Activated B cell treated with CpG ODN at 0.5 μM for 24 hours (primary cell): ENCODE measurements around the gene NAPB. TPM values are rescaled to one million over a fixed set of nuclear protein-coding genes. Genes with fewer than 3 reads are reported as not detected.
A peak's percentile ranks its signal among the peaks of the same experiment; 100 is the strongest.

ENCODE experiments used
- ATAC-seq: fragments of 200-7000 bp; cut with Tn5 transposase; one replicate; pipeline ENCODE4 v1.10.0; 2021; ENCODE audit warnings: low read depth, mild to moderate bottlenecking, moderate library complexity
- CTCF ChIA-PET: fragments of 350-600 bp; sonication (Branson Sonifier 250); formaldehyde crosslinking; loops from one replicate; lab custom pipeline; 2021; ENCODE audit warnings: antibody characterized with exemption; lab: Charles Lee
- POLR2A ChIA-PET: fragments of 350-600 bp; sonication (Branson Sonifier 250); formaldehyde crosslinking; loops from one replicate; lab custom pipeline; 2021; ENCODE audit warnings: antibody characterized with exemption; lab: Charles Lee
- DNase-seq: peaks from one replicate; pipeline ENCODE4 v3.0.0; 2022
- H3K27ac Mint-ChIP-seq: one replicate; pipeline ENCODE4 v1.8.0; 2020; ENCODE audit warnings: mixed read lengths
- H3K27me3 Mint-ChIP-seq: one replicate; pipeline ENCODE4 v1.8.0; 2021; ENCODE audit warnings: mixed read lengths
- H3K36me3 Mint-ChIP-seq: one replicate; pipeline ENCODE4 v1.8.0; 2021; ENCODE audit warnings: low read depth, mixed read lengths
- H3K4me1 Mint-ChIP-seq: one replicate; pipeline ENCODE4 v1.8.0; 2021; ENCODE audit warnings: mixed read lengths
- H3K4me3 Mint-ChIP-seq: one replicate; pipeline ENCODE4 v1.8.0; 2020; ENCODE audit warnings: mild to moderate bottlenecking, mixed read lengths
- H3K9me3 Mint-ChIP-seq: one replicate; pipeline ENCODE4 v1.8.0; 2020; ENCODE audit warnings: mixed read lengths
- CTCF ChIP-seq: fragments of 200-600 bp; IDR thresholded peaks from one replicate; pipeline ENCODE4 v1.8.0; 2022; ENCODE audit warnings: antibody characterized with exemption, mild to moderate bottlenecking
- intact Hi-C: fragments of 100-400 bp; cut with micrococcal nuclease; formaldehyde crosslinking; loops from one replicate; pipeline ENCODE4 v1.15.1; 2024
- total RNA-seq: library from RNA; stranded (reverse); gene quantifications from 2 replicates; pipeline ENCODE4 v1.2.3, GENCODE V29; 2022

Gene NAPB
- total RNA-seq, 1 donor from 2014 or later: 7.8 TPM

- no peak for DNase-seq
- intact Hi-C loops: loop anchor here (1.0 to 5.0 kb wide), 2 partner anchors 95 to 1108 kb away; partner anchors contain the start of gene NXT1
- Mint-ChIP-seq H3K9me3 (no peaks in the 10 kb centered on the region), H3K4me1 (no peaks in the 10 kb centered on the region), H3K27me3 (peaks cover 2% of the 10 kb centered on the region), H3K36me3 (no peaks in the 10 kb centered on the region), H3K4me3 (no peak overlapping the region), H3K27ac (no peak overlapping the region)
- POLR2A ChIA-PET: no interaction called here
- ATAC-seq: no peak
- CTCF ChIA-PET: interaction anchor here (0.7 to 1.4 kb wide), 2 partner anchors 752 to 754 kb away, joined by 3 to 9 read pairs; no protein-coding TSS in a partner anchor
- no peak for TF ChIP-seq CTCF
These were observed 24.4 kb upstream of the NAPB start for GRCh38 chr20:23445596-23446217.

DNA sequence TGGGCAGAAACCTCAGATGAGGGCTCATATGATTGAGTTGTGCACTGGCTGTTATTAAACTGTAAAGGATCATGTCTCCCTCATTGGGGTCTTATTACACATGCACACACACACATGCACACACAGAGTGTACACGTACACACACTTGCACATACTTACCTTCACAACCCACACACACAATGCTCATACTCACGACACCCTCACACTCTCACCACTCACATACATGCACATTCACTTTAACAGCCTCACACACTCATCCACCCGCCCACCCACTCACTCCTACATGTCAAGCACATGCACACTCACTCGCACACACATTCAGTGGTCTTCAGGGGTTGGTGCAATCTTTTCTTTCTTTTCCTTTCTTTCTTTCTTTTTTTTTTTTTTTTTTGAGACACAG is 23.6 kb upstream of the NAPB start:
- ChIA-PET POLR2A (no interaction called here), CTCF (interaction anchor here (0.7 to 1.5 kb wide), 3 partner anchors 24 to 753 kb away, joined by 3 to 9 read pairs (median 4); partner anchors contain the start of gene NAPB)
- intact Hi-C loops: loop anchor here (5.0 kb wide), 2 partner anchors 552 to 1108 kb away; no protein-coding TSS in a partner anchor
- no peaks in the 10 kb centered on the region for H3K36me3 Mint-ChIP-seq
- TF ChIP-seq CTCF: no peak
- H3K9me3 Mint-ChIP-seq: no peaks in the 10 kb centered on the region
- H3K4me1 Mint-ChIP-seq: no peaks in the 10 kb centered on the region
- H3K4me3 Mint-ChIP-seq: no peak overlapping the region
- DNase-seq: no peak
- H3K27ac Mint-ChIP-seq: no peak overlapping the region
- H3K27me3 Mint-ChIP-seq: peaks cover 2% of the 10 kb centered on the region
- no peak for ATAC-seq

GRCh38 chr20:23442436-23442835 is 21.1 kb upstream of the NAPB start:
- intact Hi-C loops: loop anchor here (5.0 kb wide), 1 partner anchor 555 kb away; no protein-coding TSS in a partner anchor
- ChIA-PET POLR2A (no interaction called here), CTCF (interaction anchor here (1.1 to 2.0 kb wide), 5 partner anchors 8 to 554 kb away, joined by 3 to 9 read pairs (median 5); partner anchors contain the start of gene CST11)
- no peaks in the 10 kb centered on the region for H3K36me3 Mint-ChIP-seq
- TF ChIP-seq CTCF: no peak
- DNase-seq (no peak), ATAC-seq (no peak)
- no peak overlapping the region for H3K27ac Mint-ChIP-seq
- H3K9me3 Mint-ChIP-seq: no peaks in the 10 kb centered on the region
- H3K4me3 Mint-ChIP-seq: no peak overlapping the region
- H3K4me1 Mint-ChIP-seq: no peaks in the 10 kb centered on the region
- peaks cover 5% of the 10 kb centered on the region for H3K27me3 Mint-ChIP-seq

DNA sequence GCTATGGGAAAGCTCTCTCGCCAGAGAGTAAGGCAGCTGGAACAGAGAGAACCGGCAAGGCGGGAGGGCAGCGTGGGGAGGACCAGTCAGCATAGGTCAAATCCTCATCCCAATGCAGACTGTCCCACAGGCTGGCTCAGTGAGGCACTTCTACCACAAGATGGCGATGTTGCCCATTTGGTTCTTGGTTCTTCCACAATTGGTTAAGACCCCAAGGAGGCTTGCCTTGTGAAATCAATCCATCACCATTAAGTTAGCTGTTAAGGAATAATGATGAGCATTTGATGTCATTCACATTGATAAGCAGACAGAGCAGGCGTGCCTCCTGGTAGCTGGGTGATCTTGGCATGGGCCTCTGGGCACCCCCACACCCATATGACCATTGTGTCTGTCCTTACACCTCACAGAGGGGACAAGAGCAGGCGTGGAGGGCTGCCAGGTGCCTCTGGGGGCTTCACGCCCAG is 20.6 kb upstream of the NAPB start:
- ATAC-seq: peak; percentile 61
- peak; percentile 57 for TF ChIP-seq CTCF
- intact Hi-C loops: loop anchor here (5.0 kb wide), 1 partner anchor 555 kb away; no protein-coding TSS in a partner anchor
- peaks cover 5% of the 10 kb centered on the region for H3K27me3 Mint-ChIP-seq
- H3K9me3 Mint-ChIP-seq: no peaks in the 10 kb centered on the region
- H3K4me3 Mint-ChIP-seq: no peak overlapping the region
- ChIA-PET CTCF (interaction anchor here (1.0 to 1.8 kb wide), 5 partner anchors 92 to 555 kb away, joined by 3 to 5 read pairs (median 4); no protein-coding TSS in a partner anchor), POLR2A (interaction anchor here (0.8 kb wide), 1 partner anchor 92 kb away, joined by 5 read pairs; no protein-coding TSS in a partner anchor)
- peak; percentile 24 for DNase-seq
- H3K36me3 Mint-ChIP-seq: no peaks in the 10 kb centered on the region
- no peak overlapping the region for H3K27ac Mint-ChIP-seq
- H3K4me1 Mint-ChIP-seq: no peaks in the 10 kb centered on the region

GRCh38 chr20:23440004-23440403 is 18.7 kb upstream of the NAPB start:
- H3K9me3 Mint-ChIP-seq: no peaks in the 10 kb centered on the region
- intact Hi-C loops: loop anchor here (1.0 to 5.0 kb wide), 2 partner anchors 30 to 557 kb away; no protein-coding TSS in a partner anchor
- TF ChIP-seq CTCF: no peak
- no peak for ATAC-seq
- POLR2A ChIA-PET: no interaction called here
- DNase-seq: no peak
- CTCF ChIA-PET: interaction anchor here (1.2 kb wide), 1 partner anchor 90 kb away, joined by 3 read pairs; no protein-coding TSS in a partner anchor
- no peaks in the 10 kb centered on the region for H3K36me3 Mint-ChIP-seq
- H3K4me3 Mint-ChIP-seq: no peak overlapping the region
- no peak overlapping the region for H3K27ac Mint-ChIP-seq
- peaks cover 5% of the 10 kb centered on the region for H3K27me3 Mint-ChIP-seq
- no peaks in the 10 kb centered on the region for H3K4me1 Mint-ChIP-seq
